Measurements from ENCODE around the gene MMRN1. TPM values are rescaled to one million over a fixed set of nuclear protein-coding genes. Genes with fewer than 3 reads are reported as not detected.

Gene MMRN1
- total and polyA plus RNA-seq, 5 donors from 2014 or later = 1.1 to 4.1 (median 2.0) TPM

GRCh38 chr4:89992744-89993143, 98.1 kb downstream of the MMRN1 start:
- peak overlapping the region in 1 of 3 donors; percentile 14 for H3K27ac Mint-ChIP-seq
- no peak overlapping the region for H3K4me3 Mint-ChIP-seq
- Histone ChIP-seq H3K9me3 (ENCODE audit: control insufficient read depth in 2 of 2, low read length in 2 of 2) (no peaks in the 10 kb centered on the region), H3K4me3 (ENCODE audit: low read depth, low read length) (no peak overlapping the region), H3K27me3 (ENCODE audit: control insufficient read depth, insufficient read depth, low read length) (no peaks in the 10 kb centered on the region), H3K36me3 (ENCODE audit: control insufficient read depth, insufficient read depth, low read length) (no peaks in the 10 kb centered on the region), H3K4me1 (ENCODE audit: control insufficient read depth, insufficient read depth, low read length, poor library complexity, severe bottlenecking) (no peaks in the 10 kb centered on the region), H3K27ac (ENCODE audit: insufficient read depth, low read length, poor library complexity, severe bottlenecking) (no peak overlapping the region)
- no peaks in the 10 kb centered on the region for H3K36me3 Mint-ChIP-seq
- H3K9me3 Mint-ChIP-seq = peaks cover 0 to 5% (median 0%) of the 10 kb centered on the region in 7 donors
- ATAC-seq (ENCODE audit: low read depth in 2 of 2) (no peak), DNase-seq (no peak)
- no peaks in the 10 kb centered on the region for H3K4me1 Mint-ChIP-seq
- H3K27me3 Mint-ChIP-seq = peaks cover 4% of the 10 kb centered on the region

- H3K4me3 ChIP-seq (ENCODE audit: low read depth, low read length) = no peak overlapping the region
- no peaks in the 10 kb centered on the region for H3K9me3 ChIP-seq (ENCODE audit: control insufficient read depth in 2 of 2, low read length in 2 of 2)
- DNase-seq (no peak), ATAC-seq (ENCODE audit: low read depth in 2 of 2) (no peak)
- Mint-ChIP-seq H3K27ac (no peak overlapping the region), H3K9me3 (peaks cover 0 to 2% (median 0%) of the 10 kb centered on the region in 7 donors), H3K4me1 (no peaks in the 10 kb centered on the region), H3K27me3 (peaks cover 8% of the 10 kb centered on the region), H3K36me3 (no peaks in the 10 kb centered on the region), H3K4me3 (no peak overlapping the region)
- no peaks in the 10 kb centered on the region for H3K4me1 ChIP-seq (ENCODE audit: control insufficient read depth, insufficient read depth, low read length, poor library complexity, severe bottlenecking)
- H3K36me3 ChIP-seq (ENCODE audit: control insufficient read depth, insufficient read depth, low read length) = no peaks in the 10 kb centered on the region
- H3K27ac ChIP-seq (ENCODE audit: insufficient read depth, low read length, poor library complexity, severe bottlenecking) = no peak overlapping the region
- no peaks in the 10 kb centered on the region for H3K27me3 ChIP-seq (ENCODE audit: control insufficient read depth, insufficient read depth, low read length)
Measured at GRCh38 chr4:89994176-89994873, 99.7 kb downstream of the MMRN1 start.

GRCh38 chr4:89995006-89995405, 100.4 kb downstream of the MMRN1 start:
- Histone ChIP-seq H3K4me1 (ENCODE audit: control insufficient read depth, insufficient read depth, low read length, poor library complexity, severe bottlenecking) (no peaks in the 10 kb centered on the region), H3K36me3 (ENCODE audit: control insufficient read depth, insufficient read depth, low read length) (no peaks in the 10 kb centered on the region), H3K9me3 (ENCODE audit: control insufficient read depth in 2 of 2, low read length in 2 of 2) (no peaks in the 10 kb centered on the region), H3K27ac (ENCODE audit: insufficient read depth, low read length, poor library complexity, severe bottlenecking) (no peak overlapping the region), H3K4me3 (ENCODE audit: low read depth, low read length) (no peak overlapping the region), H3K27me3 (ENCODE audit: control insufficient read depth, insufficient read depth, low read length) (no peaks in the 10 kb centered on the region)
- Mint-ChIP-seq H3K4me1 (no peaks in the 10 kb centered on the region), H3K27ac (no peak overlapping the region), H3K9me3 (peaks cover 0 to 2% (median 0%) of the 10 kb centered on the region in 7 donors), H3K27me3 (peaks cover 8% of the 10 kb centered on the region), H3K4me3 (no peak overlapping the region), H3K36me3 (no peaks in the 10 kb centered on the region)
- ATAC-seq (ENCODE audit: low read depth in 2 of 2) = no peak
- no peak for DNase-seq

GRCh38 chr4:89995814-89996213, 101.2 kb downstream of the MMRN1 start:
- no peaks in the 10 kb centered on the region for H3K4me1 Mint-ChIP-seq
- H3K27ac Mint-ChIP-seq = no peak overlapping the region
- H3K36me3 Mint-ChIP-seq = no peaks in the 10 kb centered on the region
- Histone ChIP-seq H3K27me3 (ENCODE audit: control insufficient read depth, insufficient read depth, low read length) (no peaks in the 10 kb centered on the region), H3K27ac (ENCODE audit: insufficient read depth, low read length, poor library complexity, severe bottlenecking) (no peak overlapping the region), H3K36me3 (ENCODE audit: control insufficient read depth, insufficient read depth, low read length) (no peaks in the 10 kb centered on the region), H3K9me3 (ENCODE audit: control insufficient read depth in 2 of 2, low read length in 2 of 2) (no peaks in the 10 kb centered on the region), H3K4me3 (ENCODE audit: low read depth, low read length) (no peak overlapping the region), H3K4me1 (ENCODE audit: control insufficient read depth, insufficient read depth, low read length, poor library complexity, severe bottlenecking) (no peaks in the 10 kb centered on the region)
- ATAC-seq (ENCODE audit: low read depth in 2 of 2) = no peak
- no peak for DNase-seq
- H3K4me3 Mint-ChIP-seq = no peak overlapping the region
- peaks cover 4% of the 10 kb centered on the region for H3K27me3 Mint-ChIP-seq
- H3K9me3 Mint-ChIP-seq = peaks cover 0 to 2% (median 0%) of the 10 kb centered on the region in 7 donors

- Histone ChIP-seq H3K4me1 (ENCODE audit: control insufficient read depth, insufficient read depth, low read length, poor library complexity, severe bottlenecking) (no peaks in the 10 kb centered on the region), H3K27me3 (ENCODE audit: control insufficient read depth, insufficient read depth, low read length) (no peaks in the 10 kb centered on the region), H3K36me3 (ENCODE audit: control insufficient read depth, insufficient read depth, low read length) (no peaks in the 10 kb centered on the region), H3K27ac (ENCODE audit: insufficient read depth, low read length, poor library complexity, severe bottlenecking) (no peak overlapping the region), H3K4me3 (ENCODE audit: low read depth, low read length) (no peak overlapping the region), H3K9me3 (ENCODE audit: control insufficient read depth in 2 of 2, low read length in 2 of 2) (no peaks in the 10 kb centered on the region)
- no peak for DNase-seq
- no peak overlapping the region for H3K27ac Mint-ChIP-seq
- no peak for ATAC-seq (ENCODE audit: low read depth in 2 of 2)
- no peak overlapping the region for H3K4me3 Mint-ChIP-seq
- H3K36me3 Mint-ChIP-seq = no peaks in the 10 kb centered on the region
- H3K27me3 Mint-ChIP-seq = peaks cover 4% of the 10 kb centered on the region
- H3K4me1 Mint-ChIP-seq = no peaks in the 10 kb centered on the region
- H3K9me3 Mint-ChIP-seq = no peaks in the 10 kb centered on the region
Measured at GRCh38 chr4:89997171-89997704, 102.6 kb downstream of the MMRN1 start.

GRCh38 chr4:89998469-89999011, 103.9 kb downstream of the MMRN1 start:
- Histone ChIP-seq H3K4me3 (ENCODE audit: low read depth, low read length) (no peak overlapping the region), H3K4me1 (ENCODE audit: control insufficient read depth, insufficient read depth, low read length, poor library complexity, severe bottlenecking) (no peaks in the 10 kb centered on the region), H3K27me3 (ENCODE audit: control insufficient read depth, insufficient read depth, low read length) (no peaks in the 10 kb centered on the region), H3K27ac (ENCODE audit: insufficient read depth, low read length, poor library complexity, severe bottlenecking) (no peak overlapping the region), H3K9me3 (ENCODE audit: control insufficient read depth in 2 of 2, low read length in 2 of 2) (no peaks in the 10 kb centered on the region), H3K36me3 (ENCODE audit: control insufficient read depth, insufficient read depth, low read length) (no peaks in the 10 kb centered on the region)
- Mint-ChIP-seq H3K27me3 (peaks cover 4% of the 10 kb centered on the region), H3K36me3 (no peaks in the 10 kb centered on the region), H3K9me3 (peaks cover 0 to 1% (median 0%) of the 10 kb centered on the region in 7 donors), H3K4me1 (no peaks in the 10 kb centered on the region), H3K4me3 (no peak overlapping the region), H3K27ac (no peak overlapping the region)
- DNase-seq (no peak), ATAC-seq (ENCODE audit: low read depth in 2 of 2) (no peak)

GRCh38 chr4:90001023-90001422, 106.4 kb downstream of the MMRN1 start:
- no peak for ATAC-seq (ENCODE audit: low read depth in 2 of 2)
- no peaks in the 10 kb centered on the region for H3K36me3 Mint-ChIP-seq

More at GRCh38 chr4:90001023-90001422, 106.4 kb downstream of the MMRN1 start:
- no peaks in the 10 kb centered on the region for H3K4me1 ChIP-seq (ENCODE audit: control insufficient read depth, insufficient read depth, low read length, poor library complexity, severe bottlenecking)
- no peaks in the 10 kb centered on the region for H3K27me3 ChIP-seq (ENCODE audit: control insufficient read depth, insufficient read depth, low read length)
- no peak for DNase-seq
- peaks cover 0 to 1% (median 0%) of the 10 kb centered on the region in 7 donors for H3K9me3 Mint-ChIP-seq
- no peak overlapping the region for H3K4me3 ChIP-seq (ENCODE audit: low read depth, low read length)
- no peak overlapping the region for H3K4me3 Mint-ChIP-seq
- no peaks in the 10 kb centered on the region for H3K9me3 ChIP-seq (ENCODE audit: control insufficient read depth in 2 of 2, low read length in 2 of 2)
- no peaks in the 10 kb centered on the region for H3K36me3 ChIP-seq (ENCODE audit: control insufficient read depth, insufficient read depth, low read length)
- peaks cover 4% of the 10 kb centered on the region for H3K27me3 Mint-ChIP-seq
- H3K4me1 Mint-ChIP-seq = no peaks in the 10 kb centered on the region
- H3K27ac Mint-ChIP-seq = no peak overlapping the region
- no peak overlapping the region for H3K27ac ChIP-seq (ENCODE audit: insufficient read depth, low read length, poor library complexity, severe bottlenecking)
